ENCODE data around the gene CD3D.

The CD3D gene

GRCh38 chr11:118295815-118296454 lies 46.6 kb downstream of the CD3D start:
- no peak for DNase-seq

- no peak for DNase-seq
Observed at GRCh38 chr11:118295199-118295598, 47.3 kb downstream of the CD3D start.

- DNase-seq: no peak
Observed at GRCh38 chr11:118294053-118294452, 48.5 kb downstream of the CD3D start.

GRCh38 chr11:118291477-118292135 lies 50.9 kb downstream of the CD3D start:
- DNase-seq: no peak

GRCh38 chr11:118290923-118291322 lies 51.6 kb downstream of the CD3D start:
- DNase-seq: no peak

GRCh38 chr11:118289401-118289800 lies 53.1 kb downstream of the CD3D start:
- no peak for DNase-seq

All from cortex of kidney (tissue), 1 donor.